Measurements from ENCODE around the gene ARHGAP15.

ARHGAP15 gene

GRCh38 chr2:143176606-143177005, 47.4 kb downstream of the ARHGAP15 start:
- DNase-seq, result no peak

DNA sequence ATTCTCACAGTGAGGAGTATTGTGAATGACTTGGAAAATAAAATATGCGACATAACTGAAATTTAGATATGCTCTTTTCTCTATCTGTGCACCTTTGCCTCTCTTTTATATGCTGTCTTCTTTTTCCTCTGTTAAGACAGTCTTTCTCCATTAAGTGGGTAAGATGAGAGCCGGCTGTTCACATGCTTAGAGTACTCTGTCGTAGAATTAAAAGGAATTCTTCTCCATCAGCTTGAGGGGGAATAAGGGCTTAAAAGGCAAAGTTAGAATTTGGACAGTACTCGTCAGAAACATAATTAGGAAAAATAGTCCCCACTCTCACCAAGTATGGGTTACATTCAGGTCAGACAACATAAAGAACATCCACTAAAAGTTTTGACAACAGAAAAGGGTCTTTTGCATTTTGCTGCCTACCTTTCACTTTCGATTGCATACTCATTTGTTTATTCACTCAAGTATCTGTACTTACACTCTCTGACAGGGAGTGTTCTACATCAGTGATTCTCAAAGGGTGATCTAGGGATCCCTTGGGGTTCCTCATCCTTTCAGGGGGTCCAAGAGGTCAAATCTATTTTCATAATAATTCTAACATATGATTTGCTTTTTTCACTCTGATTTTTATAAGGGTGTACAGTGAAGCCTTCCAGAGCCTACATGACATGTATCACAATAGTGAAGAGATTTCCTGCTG, 48.0 kb downstream of the ARHGAP15 start:
- no peak for DNase-seq

GRCh38 chr2:143181494-143181893, 52.3 kb downstream of the ARHGAP15 start:
- DNase-seq, result no peak

DNA sequence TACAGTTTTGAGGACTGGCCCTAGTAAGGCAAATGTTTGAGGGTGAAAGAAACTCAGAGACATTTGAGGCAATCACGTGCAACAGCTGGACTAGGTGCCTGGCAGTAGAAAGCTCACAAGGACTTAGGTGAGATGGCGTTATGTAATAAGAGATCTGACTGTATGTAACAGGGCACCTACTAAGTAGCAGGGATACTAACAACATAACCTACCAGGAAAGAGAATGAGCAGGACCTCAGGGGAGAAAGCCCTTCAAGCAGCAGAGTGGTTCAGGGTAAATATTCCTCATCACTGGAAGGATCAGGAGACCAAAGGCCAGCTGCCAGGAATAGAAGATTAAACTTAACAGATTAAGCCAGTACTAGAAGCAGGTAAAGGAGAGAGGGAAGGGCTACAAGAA, 53.4 kb downstream of the ARHGAP15 start:
- no peak for DNase-seq

DNA sequence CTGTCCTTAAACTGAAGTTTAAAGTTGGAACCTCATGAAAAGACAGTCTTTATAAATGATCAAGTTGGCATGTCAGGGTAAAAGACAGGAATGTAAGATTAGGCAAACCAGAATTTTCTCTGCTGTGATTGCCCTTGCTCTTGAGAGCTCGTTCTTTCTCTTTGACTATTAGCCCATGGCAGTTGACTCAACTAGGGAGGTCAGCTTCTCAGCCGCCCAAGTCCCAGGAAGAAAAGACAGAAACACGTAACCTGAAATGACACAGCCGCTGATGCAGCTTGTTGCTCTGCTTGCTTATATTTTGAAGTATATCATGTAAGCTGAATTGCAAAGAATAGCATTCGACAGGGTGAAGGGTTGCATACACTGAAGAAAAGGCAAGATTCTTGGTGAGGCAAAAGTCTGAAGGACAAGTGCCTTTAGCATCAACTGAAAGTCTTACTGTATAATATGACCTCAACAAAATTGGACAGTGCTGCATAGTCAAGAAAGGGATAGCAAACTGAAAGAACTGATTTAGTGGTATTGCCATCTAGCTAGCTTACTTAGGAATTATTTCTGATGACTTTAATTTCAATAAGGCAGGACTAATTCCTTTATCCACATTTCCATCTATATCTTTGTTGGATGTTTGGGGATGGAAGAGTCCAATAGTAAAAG, 54.7 kb downstream of the ARHGAP15 start:
- DNase-seq, result no peak

GRCh38 chr2:143186876-143187275, 57.7 kb downstream of the ARHGAP15 start:
- no peak for DNase-seq

DNA sequence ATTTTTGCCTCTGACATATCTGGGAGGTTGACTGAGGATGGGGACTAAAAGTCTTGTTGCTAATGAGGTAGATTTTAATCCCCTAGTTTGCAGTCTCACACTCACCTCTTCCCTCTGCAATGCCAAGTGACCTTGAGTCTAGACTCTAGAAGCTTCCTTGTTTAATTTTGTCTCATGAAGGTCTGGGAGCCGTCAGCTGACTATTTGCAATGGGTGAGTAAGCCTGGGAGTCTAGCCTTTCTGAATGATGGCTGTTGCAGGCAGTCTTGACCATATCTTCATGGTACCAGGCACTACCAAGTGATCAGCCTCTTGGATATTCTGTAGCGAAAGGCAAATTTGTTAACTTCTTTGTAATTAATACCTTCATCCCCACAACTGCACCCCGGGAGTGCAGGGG, 61.2 kb downstream of the ARHGAP15 start:
- DNase-seq, result no peak

DNA sequence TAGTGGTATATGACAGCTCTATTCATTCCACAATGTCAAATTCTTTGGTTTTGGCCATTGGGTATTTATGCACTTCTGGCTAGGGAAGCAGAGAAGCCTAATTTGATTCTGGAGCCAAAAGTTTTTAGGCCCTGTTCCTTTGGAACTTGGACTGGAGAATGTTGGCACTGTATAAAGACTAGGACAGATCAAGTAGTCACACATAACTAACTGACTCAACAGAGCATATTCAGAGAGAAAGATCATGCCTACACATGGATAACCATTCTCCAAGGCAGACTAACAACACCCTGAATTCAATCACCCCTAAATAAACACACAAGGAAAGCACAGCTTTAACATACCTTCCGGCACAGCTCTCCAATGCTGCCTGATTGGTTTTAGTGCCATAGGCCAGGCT, 62.9 kb downstream of the ARHGAP15 start:
- no peak for DNase-seq

DNA sequence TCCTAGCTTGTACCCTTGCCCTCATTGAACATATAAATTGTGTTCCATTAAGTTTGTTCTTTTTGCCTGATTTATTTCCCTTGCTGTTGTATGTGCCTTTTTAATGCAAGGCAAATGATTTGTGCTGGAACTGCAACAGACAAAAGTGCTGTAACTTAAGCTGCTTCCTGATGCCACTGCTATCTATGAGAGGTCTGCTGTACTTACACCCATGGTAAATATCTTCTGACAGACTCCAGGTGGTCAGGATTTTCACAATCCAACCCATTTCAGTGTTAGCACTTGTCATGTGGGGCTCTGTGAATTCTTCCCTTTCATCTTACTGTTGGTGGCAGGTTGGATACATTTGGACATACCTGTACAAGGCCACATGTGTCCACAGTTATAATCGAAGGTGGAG, 63.5 kb downstream of the ARHGAP15 start:
- no peak for DNase-seq

DNA sequence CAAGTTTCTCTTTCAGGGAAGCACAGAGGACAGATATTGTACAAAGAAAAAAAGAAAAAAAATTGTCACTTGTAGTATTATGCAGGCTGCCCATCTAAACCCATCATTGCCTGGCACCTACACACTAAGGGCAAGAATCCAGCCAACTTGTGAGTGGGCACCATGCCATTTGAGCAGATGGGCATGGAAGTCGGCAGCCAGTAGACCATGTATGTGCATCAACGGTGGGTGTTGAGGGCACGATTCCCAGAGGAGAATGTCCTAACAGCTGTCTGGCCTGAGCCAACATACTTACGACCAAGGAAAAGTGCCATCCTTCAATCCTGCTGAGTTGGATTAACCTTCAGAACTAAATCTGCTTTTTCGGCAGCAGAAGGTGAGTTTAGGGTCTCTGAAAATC, 63.9 kb downstream of the ARHGAP15 start:
- DNase-seq, result no peak

DNA sequence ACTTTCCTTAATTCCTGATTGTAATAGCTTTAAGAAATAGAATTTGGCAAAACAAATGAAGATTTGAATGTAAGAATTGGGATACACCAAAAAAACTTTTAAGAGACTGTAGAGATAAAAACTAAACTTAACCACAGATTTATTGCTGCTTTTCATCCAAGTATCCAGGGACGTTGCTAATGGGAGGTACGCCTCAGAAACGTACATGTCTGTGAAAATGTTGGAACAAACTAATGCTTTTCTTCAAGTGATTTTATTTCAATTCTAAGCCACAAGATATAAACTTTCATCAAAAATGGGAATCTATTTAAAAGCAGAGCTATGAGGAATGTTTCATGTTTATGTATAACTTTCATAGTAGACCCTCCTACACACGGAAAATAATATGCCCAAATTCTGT, 66.3 kb downstream of the ARHGAP15 start:
- DNase-seq, result no peak

- DNase-seq, result no peak
These were observed 74.8 kb downstream of the ARHGAP15 start for GRCh38 chr2:143204062-143204461.

DNA sequence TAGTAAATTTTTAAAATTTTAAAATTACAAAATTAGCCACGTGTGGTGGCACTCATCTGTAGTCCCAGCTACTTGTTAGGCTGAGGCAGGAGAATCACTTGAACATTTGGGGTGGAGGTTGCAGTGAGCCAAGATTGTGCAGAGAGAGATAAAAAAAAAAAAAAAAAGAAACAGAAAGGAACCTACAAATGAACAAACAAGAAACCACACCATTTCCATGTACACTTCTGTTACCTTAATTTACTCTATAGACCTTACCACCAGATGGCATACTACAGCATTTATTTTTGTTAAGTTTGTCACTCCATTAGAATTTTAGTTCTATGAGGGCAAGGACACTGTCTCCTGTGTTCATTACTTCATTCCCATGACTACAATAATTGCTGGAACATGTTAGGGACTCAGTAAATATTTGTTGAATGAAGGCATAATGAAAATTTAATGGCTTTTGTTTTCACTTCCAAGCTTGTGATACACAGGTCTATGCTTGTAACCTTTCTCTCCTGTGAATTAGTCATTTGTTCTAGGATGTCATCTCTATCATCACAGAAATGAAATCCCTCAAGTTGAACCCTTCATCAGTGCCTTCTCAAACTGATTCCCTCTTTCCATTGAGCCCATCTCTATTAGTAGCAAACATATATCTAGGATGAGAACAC, 76.0 kb downstream of the ARHGAP15 start:
- DNase-seq, result no peak

GRCh38 chr2:143209570-143210445, 80.6 kb downstream of the ARHGAP15 start:
- no peak for DNase-seq

DNA sequence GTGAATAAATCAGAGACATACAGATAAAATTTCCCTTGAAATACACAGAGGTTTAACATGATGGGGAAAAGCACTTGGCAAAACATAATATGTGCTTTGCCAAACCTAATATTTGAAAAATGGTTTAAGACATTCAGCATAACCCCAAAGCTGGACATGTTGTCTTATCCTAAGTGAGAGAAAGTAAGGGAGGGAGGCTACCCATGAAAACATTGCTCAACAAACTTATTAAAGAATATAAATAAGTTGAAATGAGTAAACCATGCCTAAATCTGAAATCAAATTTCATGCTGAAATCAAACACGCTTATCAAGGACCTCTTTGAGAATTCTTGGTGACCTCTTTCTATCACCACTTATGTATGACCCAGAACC, 81.2 kb downstream of the ARHGAP15 start:
- no peak for DNase-seq

DNA sequence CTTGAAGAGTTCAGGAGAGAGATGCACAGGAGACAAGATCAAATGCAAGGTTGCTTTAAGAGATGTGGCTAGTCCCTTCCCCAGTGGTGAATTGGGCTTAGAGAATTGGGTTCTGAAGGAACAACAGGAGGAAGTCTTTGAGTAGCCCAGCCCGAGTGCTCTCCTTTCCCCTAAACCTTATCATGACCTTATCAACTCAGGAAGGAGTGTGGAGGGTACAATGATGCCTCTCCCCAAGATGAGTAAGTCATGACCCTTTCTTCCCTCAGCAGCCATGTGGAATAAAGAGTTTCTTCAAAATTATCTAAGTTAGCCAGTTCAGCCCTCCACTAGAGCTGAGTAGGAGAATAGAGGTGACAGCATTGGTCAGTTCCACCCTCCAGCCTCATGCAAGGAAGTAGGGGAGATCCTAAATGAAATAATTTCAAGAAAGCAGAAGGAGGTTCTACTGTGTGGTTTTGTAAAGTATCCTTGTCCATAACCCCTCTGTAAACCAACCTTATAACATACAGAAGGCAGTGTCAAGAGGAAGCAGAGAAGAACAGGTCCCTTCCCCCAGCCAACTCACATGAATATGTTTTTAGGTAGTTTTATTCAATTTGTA, 88.4 kb downstream of the ARHGAP15 start:
- no peak for DNase-seq

DNA sequence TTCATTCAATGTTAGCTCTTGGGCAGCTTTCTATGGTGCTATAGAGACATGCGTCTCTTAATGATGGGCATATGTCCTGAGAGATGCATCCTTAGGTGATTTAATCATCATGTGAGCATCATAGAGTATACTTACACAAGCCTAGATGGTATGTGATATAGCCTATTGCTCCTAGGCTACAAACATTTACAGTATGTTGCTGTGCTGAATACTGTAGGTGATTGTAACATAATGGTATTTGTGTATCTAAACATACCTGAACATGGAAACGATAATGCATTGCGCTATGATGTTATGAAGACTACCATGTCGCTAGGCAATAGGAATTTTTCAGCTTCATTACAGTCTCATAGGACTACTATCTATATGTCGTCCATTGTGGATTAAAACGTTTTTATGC, 89.4 kb downstream of the ARHGAP15 start:
- DNase-seq, result no peak

DNA sequence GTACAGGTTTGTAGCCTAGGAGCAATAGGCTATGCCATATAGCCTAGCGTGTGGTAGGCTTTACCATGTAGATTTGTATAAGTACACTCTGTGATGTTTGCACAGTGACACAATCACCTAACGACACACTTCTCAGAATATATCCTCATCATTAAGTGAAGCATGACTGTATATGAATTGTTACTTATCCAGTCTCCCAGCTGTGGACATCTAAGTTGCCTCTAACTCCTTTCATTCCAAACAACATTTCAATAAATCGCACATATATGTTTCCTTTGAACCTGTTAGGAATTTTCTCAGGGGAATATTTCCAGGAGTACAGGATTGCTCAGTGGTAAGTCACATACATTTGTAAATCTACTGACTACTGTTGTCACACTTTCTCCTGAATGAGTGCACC, 90.0 kb downstream of the ARHGAP15 start:
- no peak for DNase-seq

DNA sequence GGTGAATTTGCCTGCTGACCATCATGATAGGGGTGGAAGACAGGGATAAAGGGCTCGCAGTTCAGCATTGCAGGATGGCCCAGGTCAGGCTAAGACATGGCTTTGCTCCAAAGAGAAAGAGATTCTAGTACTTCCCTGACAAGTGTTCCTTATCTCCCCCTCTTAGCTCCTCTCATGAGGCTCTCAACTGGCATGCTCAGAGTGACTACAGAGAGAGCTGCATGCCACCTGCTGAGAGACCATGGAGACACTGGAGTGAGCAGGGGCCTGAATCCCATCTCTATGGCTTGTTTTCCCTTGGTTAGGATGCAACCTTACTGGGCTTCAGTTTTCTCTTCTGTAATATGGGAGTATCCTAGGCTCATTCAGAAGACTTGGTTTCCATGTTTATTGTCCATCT, 94.3 kb downstream of the ARHGAP15 start:
- DNase-seq, result no peak

GRCh38 chr2:143225931-143226330, 96.7 kb downstream of the ARHGAP15 start:
- DNase-seq, result no peak

GRCh38 chr2:143226714-143227541, 97.7 kb downstream of the ARHGAP15 start:
- no peak for DNase-seq

DNA sequence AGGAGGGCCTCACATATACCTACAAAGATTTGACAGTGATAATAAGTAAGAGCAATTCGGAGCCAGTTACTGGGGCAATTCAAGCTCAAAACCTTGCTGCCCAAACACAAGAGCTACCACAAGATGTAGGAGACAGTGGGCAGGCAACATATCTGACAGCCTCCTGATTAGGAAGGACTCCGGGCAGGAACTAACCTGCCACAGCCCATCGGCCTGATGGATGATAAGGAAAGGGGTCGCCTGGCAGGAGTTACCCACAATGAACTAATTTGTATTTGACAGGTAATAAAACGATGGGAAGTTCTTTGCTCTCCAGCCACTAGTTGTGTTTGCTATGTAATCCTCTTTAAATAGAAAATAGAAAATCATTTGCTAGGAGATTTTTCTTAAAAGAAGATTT, 100.2 kb downstream of the ARHGAP15 start:
- no peak for DNase-seq

Data from activated naive CD4-positive, alpha-beta T cell treated with anti-CD3 and anti-CD28 coated beads, Interleukin-2, amount 50 U/mL, for 16 hours (primary cell).